AG04450 (cell line): ENCODE measurements around the gene CEP43. TPM values are rescaled to one million over a fixed set of nuclear protein-coding genes. Genes with fewer than 3 reads are reported as not detected.

Experiments
- CTCF ChIA-PET: fragments of 300-600, 350-600 bp; formaldehyde crosslinking; extraction: SDS; loops from one replicate; lab custom pipeline; 2022; ENCODE audit warnings: antibody characterized with exemption, inconsistent platforms; lab: Charles Lee
- POLR2A ChIA-PET: fragments of 350-600 bp; formaldehyde crosslinking; extraction: SDS; loops from one replicate; lab custom pipeline; 2021; ENCODE audit warnings: antibody characterized with exemption, inconsistent platforms; lab: Yijun Ruan, JAX
- DNase-seq: peaks from one replicate; pipeline ENCODE4 v3.0.0-alpha.2; 2011; ENCODE audit warnings: low read depth, low spot score
- H3K27ac ChIP-seq: one replicate; pipeline ENCODE4 v1.5.1; 2012; ENCODE audit warnings: low read depth, low read length, control low read depth
- H3K27me3 ChIP-seq: one replicate; pipeline ENCODE4 v1.6.0; 2012; ENCODE audit warnings: low read length; ENCODE audit not compliant: control insufficient read depth, insufficient read depth
- H3K4me3 ChIP-seq: 2 replicates; pipeline ENCODE4 v1.5.1; 2011; ENCODE audit warnings: mild to moderate bottlenecking, low read depth, low read length, control low read depth
- H3K9me3 ChIP-seq: 2 replicates; pipeline ENCODE4 v1.5.1; 2012; ENCODE audit warnings: low read length; ENCODE audit not compliant: control insufficient read depth, insufficient read depth
- CTCF ChIP-seq: IDR thresholded peaks from 2 replicates; pipeline ENCODE4 v1.5.1; 2011; ENCODE audit warnings: low read depth, low read length, control low read depth, inconsistent platforms
- polyA plus RNA-seq: library from polyadenylated mRNA; depleted of rRNA; stranded (reverse); fragments of >200 nt; gene quantifications from 2 replicates; pipeline ENCODE4 v1.2.3, GENCODE V29; 2011

CEP43 gene
- polyA plus RNA-seq, 1 experiment, result 21.4 TPM

DNA sequence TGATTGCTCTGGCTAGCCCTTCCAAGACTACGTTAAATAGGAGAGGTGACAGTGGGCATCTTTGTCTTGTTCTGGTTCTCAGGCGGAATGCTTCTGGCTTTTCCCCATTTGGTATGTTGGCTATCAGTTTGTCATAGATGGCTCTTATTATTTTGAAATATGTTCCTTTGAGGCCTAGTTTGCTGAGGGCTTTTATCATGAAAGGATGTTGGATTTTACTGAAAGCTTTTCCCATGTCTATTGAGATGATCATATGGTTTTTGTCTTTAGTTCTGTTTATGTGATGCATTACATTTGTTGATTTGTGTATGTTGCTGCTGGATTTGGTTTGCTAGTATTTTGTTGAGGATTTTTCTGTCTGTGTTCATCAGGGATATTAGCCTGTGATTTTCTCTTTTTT is 32.9 kb upstream of the CEP43 start:
- Histone ChIP-seq H3K9me3 (peaks cover 10% of the 10 kb centered on the region), H3K27ac (no peak overlapping the region), H3K4me3 (no peak overlapping the region), H3K27me3 (no peaks in the 10 kb centered on the region)
- no peak for DNase-seq
- ChIA-PET CTCF (no interaction called here), POLR2A (no interaction called here)
- no peak for TF ChIP-seq CTCF

DNA sequence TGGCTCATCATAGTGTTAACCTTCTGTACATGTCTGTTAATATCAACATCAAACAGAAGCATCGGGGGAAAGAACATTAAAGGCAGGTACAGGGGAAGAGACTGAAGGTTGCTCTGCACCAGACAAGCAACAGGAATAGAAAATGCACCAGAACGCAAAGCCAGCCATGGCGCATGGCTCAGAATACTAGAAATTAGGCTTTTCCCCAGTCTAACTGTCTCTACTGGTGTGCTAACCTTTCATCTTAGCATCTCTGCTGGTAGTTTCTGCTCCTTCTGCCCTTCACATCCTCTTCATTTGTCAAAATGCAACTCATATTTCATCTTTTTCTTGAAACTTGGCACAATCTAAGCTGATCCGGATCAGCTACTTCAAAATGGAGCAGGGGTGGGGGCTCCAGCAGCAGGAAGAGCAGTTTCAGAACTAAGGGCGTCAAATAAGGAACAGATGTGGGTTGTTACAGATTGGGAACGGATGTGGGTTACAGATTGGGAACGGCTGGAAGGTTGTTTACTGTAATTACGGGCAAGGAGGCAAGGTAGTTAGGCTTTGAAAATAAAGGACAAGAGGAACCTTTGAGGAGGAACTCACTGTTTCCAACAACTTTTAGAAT is 29.7 kb upstream of the CEP43 start:
- Histone ChIP-seq H3K4me3 (no peak overlapping the region), H3K9me3 (peaks cover 7% of the 10 kb centered on the region), H3K27ac (no peak overlapping the region), H3K27me3 (no peaks in the 10 kb centered on the region)
- DNase-seq, result no peak
- ChIA-PET CTCF (interaction anchor here (0.7 to 2.0 kb wide), 3 partner anchors 18 to 30 kb away, joined by 3 to 6 read pairs (median 3); partner anchors contain the start of gene CEP43), POLR2A (no interaction called here)
- TF ChIP-seq CTCF, result no peak

DNA sequence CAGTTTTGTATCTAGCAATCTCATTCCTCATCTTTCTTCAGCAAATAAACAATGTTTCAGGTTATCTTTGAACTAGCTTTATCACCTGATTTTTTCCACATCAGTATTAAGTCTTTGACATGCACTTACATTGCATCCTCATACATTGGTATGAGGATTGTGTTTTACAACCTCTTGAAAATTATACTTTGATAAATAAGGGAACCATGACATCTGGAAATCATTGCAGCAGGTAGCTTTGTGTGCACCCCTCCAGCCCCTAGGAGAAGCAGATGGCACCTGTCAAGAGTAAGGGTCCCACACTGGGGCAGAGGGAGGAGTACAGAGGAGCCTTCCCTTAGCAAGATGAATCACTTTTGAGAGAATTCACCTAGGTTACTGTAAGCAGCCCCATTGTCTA is 29.1 kb upstream of the CEP43 start:
- no peak for TF ChIP-seq CTCF
- H3K27ac ChIP-seq, result no peak overlapping the region
- POLR2A ChIA-PET, result no interaction called here
- no peak for DNase-seq
- H3K4me3 ChIP-seq, result no peak overlapping the region
- no peaks in the 10 kb centered on the region for H3K27me3 ChIP-seq
- H3K9me3 ChIP-seq, result peaks cover 2% of the 10 kb centered on the region; the same call in 1 of the 2 replicates
- CTCF ChIA-PET, result interaction anchor here (1.2 to 2.0 kb wide), 2 partner anchors 19 to 29 kb away, joined by 3 to 6 read pairs; partner anchors contain the start of gene CEP43

- H3K9me3 ChIP-seq, result no peaks in the 10 kb centered on the region
- ChIA-PET POLR2A (no interaction called here), CTCF (interaction anchor here (0.6 to 2.0 kb wide), 3 partner anchors 19 to 720 kb away, joined by 3 to 6 read pairs (median 3); partner anchors contain the start of gene CEP43)
- H3K27ac ChIP-seq, result no peak overlapping the region
- H3K4me3 ChIP-seq, result no peak overlapping the region
- TF ChIP-seq CTCF, result no peak
- no peaks in the 10 kb centered on the region for H3K27me3 ChIP-seq
- no peak for DNase-seq
These were observed 28.4 kb upstream of the CEP43 start for GRCh38 chr6:166970776-166971175.

- Histone ChIP-seq H3K4me3 (no peak overlapping the region), H3K27ac (no peak overlapping the region), H3K9me3 (no peaks in the 10 kb centered on the region), H3K27me3 (no peaks in the 10 kb centered on the region)
- no peak for TF ChIP-seq CTCF
- ChIA-PET POLR2A (no interaction called here), CTCF (interaction anchor here (0.6 kb wide), 1 partner anchor 720 kb away, joined by 3 read pairs; no protein-coding TSS in a partner anchor)
- no peak for DNase-seq
These were observed 27.9 kb upstream of the CEP43 start for GRCh38 chr6:166971271-166971670.
